Endothelial cell of umbilical vein (primary cell): Measurements from ENCODE around the gene S100A4. TPM values are rescaled to one million over a fixed set of nuclear protein-coding genes. Genes with fewer than 3 reads are reported as not detected.

Experiments used
- BruUV-seq: library from RNA; stranded (reverse); fragments of 400-500 nt; replicated peaks from 2 replicates; lab custom pipeline; 2021; lab: Mats Ljungman, UMichigan
- CTCF ChIA-PET: fragments of 300-600, 350-600 bp; sonication (Branson Sonifier 250); formaldehyde crosslinking; loops from one replicate; lab custom pipeline; 2021; ENCODE audit warnings: antibody characterized with exemption, inconsistent platforms; lab: Charles Lee
- POLR2A ChIA-PET: fragments of 300-600, 350-600 bp; sonication (Branson Sonifier 250); formaldehyde crosslinking; loops from one replicate; lab custom pipeline; 2021; ENCODE audit warnings: antibody characterized with exemption, inconsistent platforms; lab: Charles Lee
- DNase-seq: peaks from one replicate; pipeline ENCODE4 v3.0.0-alpha.2; 2011; ENCODE audit warnings: low read depth, low spot score
- FAIRE-seq: peaks from 2 replicates; lab custom pipeline; 2011; peaks lifted over from hg19 to GRCh38; lab: Jason Lieb, UNC
- H2AFZ ChIP-seq: 2 replicates; pipeline ENCODE4 v1.6.0; 2012; ENCODE audit warnings: low read depth, low read length, control low read depth, inconsistent platforms
- H3K27ac ChIP-seq: 2 replicates; pipeline ENCODE4 v1.5.1; 2011; ENCODE audit warnings: low read depth, mild to moderate bottlenecking, control low read depth, low read length, moderate library complexity; ENCODE audit not compliant: insufficient read depth
- H3K27me3 ChIP-seq, 2 experiments: 2 replicates each; pipeline versions ENCODE4 v1.6.0 to v1.6.1; 2011; ENCODE audit warnings: low read length in 2 of 2, mixed read lengths in 1 of 2; ENCODE audit not compliant: control insufficient read depth in 2 of 2, insufficient read depth in 2 of 2
- H3K36me3 ChIP-seq, 2 experiments: 2 replicates in 1 of 2; 3 replicates in 1 of 2; pipeline ENCODE4 v1.5.1; 2011; ENCODE audit warnings: low read length in 2 of 2, mild to moderate bottlenecking in 1 of 2, moderate library complexity in 1 of 2; ENCODE audit not compliant: control insufficient read depth in 2 of 2, insufficient read depth in 2 of 2; ENCODE audit errors: extremely low read depth in 1 of 2
- H3K4me1 ChIP-seq: 3 replicates; pipeline ENCODE4 v1.5.1; 2011; ENCODE audit warnings: mild to moderate bottlenecking, low read length; ENCODE audit not compliant: control insufficient read depth, insufficient read depth; ENCODE audit errors: extremely low read depth
- H3K4me2 ChIP-seq: 2 replicates; pipeline ENCODE4 v1.6.1; 2011; ENCODE audit warnings: low read length, control low read depth, mixed read lengths; ENCODE audit not compliant: insufficient read depth
- H3K4me3 ChIP-seq, 3 experiments: fragments of 200-600 bp in 1 of 3; sonication (generic), shearing (Covaris generic) in 1 of 3; replicated peaks in 1 of 3; 2 replicates each; pipeline ENCODE4 v1.5.1; 2011 to 2016; ENCODE audit warnings: control low read depth in 3 of 3, low read length in 3 of 3, mild to moderate bottlenecking in 2 of 3, inconsistent platforms in 1 of 3, low read depth in 1 of 3, moderate library complexity in 1 of 3; ENCODE audit not compliant: insufficient read depth in 1 of 3
- H3K79me2 ChIP-seq: 2 replicates; pipeline ENCODE4 v1.6.0; 2012; ENCODE audit warnings: low read length, inconsistent platforms; ENCODE audit not compliant: control insufficient read depth, insufficient read depth
- H3K9ac ChIP-seq: replicated peaks from 2 replicates; pipeline ENCODE3; 2011; ENCODE audit warnings: low read length, control low read depth; ENCODE audit not compliant: insufficient read depth; ENCODE audit errors: extremely low read depth
- H3K9me1 ChIP-seq: replicated peaks from 3 replicates; pipeline ENCODE4 v1.6.0; 2011; ENCODE audit warnings: mild to moderate bottlenecking, low read length; ENCODE audit not compliant: control insufficient read depth, insufficient read depth; ENCODE audit errors: extremely low read depth
- H3K9me3 ChIP-seq: replicated peaks from 2 replicates; pipeline ENCODE4 v1.5.1; 2012; ENCODE audit warnings: low read length, inconsistent platforms; ENCODE audit not compliant: control insufficient read depth, insufficient read depth
- H4K20me1 ChIP-seq: replicated peaks from 2 replicates; pipeline ENCODE3; 2011; ENCODE audit warnings: mild to moderate bottlenecking, low read length; ENCODE audit not compliant: control insufficient read depth, insufficient read depth; ENCODE audit errors: extremely low read depth
- EZH2 ChIP-seq: IDR thresholded peaks from 2 replicates; pipeline ENCODE4 v1.6.1; 2012; ENCODE audit warnings: borderline replicate concordance, low read depth, mild to moderate bottlenecking, moderate library complexity, low read length, inconsistent platforms; ENCODE audit not compliant: severe bottlenecking
- FOS ChIP-seq: IDR thresholded peaks from 2 replicates; pipeline ENCODE4 v1.6.1; 2011; ENCODE audit warnings: mild to moderate bottlenecking, low read length, moderate library complexity, borderline replicate concordance; ENCODE audit not compliant: insufficient read depth
- GATA2 ChIP-seq: IDR thresholded peaks from 2 replicates; pipeline ENCODE4 v1.7.0; 2011; ENCODE audit warnings: low read depth, mild to moderate bottlenecking, moderate library complexity, mixed read lengths, low read length; ENCODE audit not compliant: insufficient read length, insufficient read depth
- JUN ChIP-seq: IDR thresholded peaks from 2 replicates; pipeline ENCODE4 v1.6.1; 2011; ENCODE audit warnings: borderline replicate concordance, low read depth; ENCODE audit not compliant: insufficient read length, insufficient read depth
- MYC ChIP-seq: IDR thresholded peaks from one replicate; pipeline ENCODE4 v1.6.1; 2011; ENCODE audit warnings: mild to moderate bottlenecking, low read depth, low read length
- POLR2A ChIP-seq: IDR thresholded peaks from 2 replicates; pipeline ENCODE4 v1.6.1; 2012; ENCODE audit warnings: low read depth, mild to moderate bottlenecking, control low read depth, low read length
- POLR2AphosphoS5 ChIP-seq: IDR thresholded peaks from 2 replicates; pipeline ENCODE4 v1.6.1; 2012; ENCODE audit warnings: low read depth, mild to moderate bottlenecking, control low read depth, low read length, moderate library complexity; ENCODE audit not compliant: insufficient read depth
- dilution Hi-C: fragments of 300-500 bp; cut with MboI; formaldehyde crosslinking; loops from one replicate; pipeline ENCODE4 v1.15.0; 2019; ENCODE audit warnings: low sequenced_read_pairs; ENCODE audit not compliant: extremely low pct_ligation_motif_present
- intact Hi-C: fragments of 100-400 bp; cut with micrococcal nuclease; formaldehyde crosslinking; loops from one replicate; pipeline ENCODE4 v1.10.0; 2022
- polyA plus RNA-seq, 4 experiments: library from polyadenylated mRNA; depleted of rRNA in 3 of 4; stranded (reverse) in 3 of 4; unstranded in 1 of 4; fragments of >200 nt; gene quantifications; 2 replicates each; pipeline versions ENCODE4 v1.2.1 to v1.2.3, GENCODE V29; 2011 to 2012; ENCODE audit warnings: missing spikeins in 1 of 4
- total RNA-seq: library from RNA; stranded (reverse); gene quantifications from 2 replicates; pipeline ENCODE4 v1.2.3, GENCODE V29; 2021
- TF ChIP-seq, protein P1 (sequence below): IDR thresholded peaks from 2 replicates; pipeline ENCODE4 v1.6.1; 2011; ENCODE audit not compliant: insufficient read depth, insufficient read length
- TF ChIP-seq, protein P2 (sequence below), 2 donors: IDR thresholded peaks; 1 replicate in 1 of 2; 2 replicates in 1 of 2; pipeline ENCODE4 v1.5.1; 2011; ENCODE audit warnings: low read length in 2 of 2, mild to moderate bottlenecking in 2 of 2, moderate library complexity in 2 of 2, control low read depth in 1 of 2, inconsistent platforms in 1 of 2, low read depth in 1 of 2; ENCODE audit not compliant: insufficient read depth in 1 of 2; ENCODE audit errors: extremely low read depth in 1 of 2

The S100A4 gene
- total and polyA plus RNA-seq, 2 donors (not counting 3 experiments of a cell fraction or from before 2014, with no cell fraction given) = 1.1 TPM; not detected in 1

DNA sequence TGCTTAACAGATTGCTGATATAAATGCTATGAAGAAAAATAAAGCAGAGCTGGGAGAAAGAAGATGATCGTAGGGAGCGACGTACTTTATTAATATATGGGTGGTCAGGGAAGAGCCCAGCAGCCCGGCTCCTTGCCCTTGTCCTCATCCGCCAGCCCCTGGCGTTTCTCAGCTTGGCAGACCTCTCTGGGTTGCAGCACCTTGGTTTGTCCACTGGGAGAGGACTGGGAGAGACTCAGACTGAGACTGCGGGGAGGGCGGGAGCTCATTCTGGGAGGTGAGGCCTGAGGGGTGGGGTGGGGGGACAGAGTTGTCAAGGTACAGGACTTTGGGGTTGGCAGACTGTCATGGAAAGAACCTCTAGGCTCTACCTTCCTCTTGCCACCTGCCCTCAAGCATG is 6.7 kb upstream of the S100A4 start:
- Histone ChIP-seq H3K4me2 (no peak overlapping the region), H3K4me1 (peaks cover 20% of the 10 kb centered on the region), H3K27ac (no peak overlapping the region), H3K79me2 (no peaks in the 10 kb centered on the region), H3K36me3 (no peaks in the 10 kb centered on the region), H3K9me3 (no peaks in the 10 kb centered on the region), H3K4me3 (no peak overlapping the region), H3K9ac (no peak overlapping the region), H3K9me1 (no peaks in the 10 kb centered on the region), H3K27me3 (no peaks in the 10 kb centered on the region), H2AFZ (no peak overlapping the region), H4K20me1 (no peaks in the 10 kb centered on the region)
- intact Hi-C loops (no loop called here), dilution Hi-C loops (no loop called here)
- CTCF ChIA-PET = interaction anchor here (0.7 to 3.3 kb wide), 6 partner anchors 8 to 42 kb away, joined by 3 to 13 read pairs (median 4); partner anchors contain the start of gene S100A6
- TF ChIP-seq POLR2AphosphoS5 (no peak), JUN (no peak), POLR2A (no peak), MYC (no peak), GATA2 (no peak)
- no TSS peak for BruUV-seq
- no peak for FAIRE-seq
- no peak for DNase-seq
- POLR2A ChIA-PET = no interaction called here

DNA sequence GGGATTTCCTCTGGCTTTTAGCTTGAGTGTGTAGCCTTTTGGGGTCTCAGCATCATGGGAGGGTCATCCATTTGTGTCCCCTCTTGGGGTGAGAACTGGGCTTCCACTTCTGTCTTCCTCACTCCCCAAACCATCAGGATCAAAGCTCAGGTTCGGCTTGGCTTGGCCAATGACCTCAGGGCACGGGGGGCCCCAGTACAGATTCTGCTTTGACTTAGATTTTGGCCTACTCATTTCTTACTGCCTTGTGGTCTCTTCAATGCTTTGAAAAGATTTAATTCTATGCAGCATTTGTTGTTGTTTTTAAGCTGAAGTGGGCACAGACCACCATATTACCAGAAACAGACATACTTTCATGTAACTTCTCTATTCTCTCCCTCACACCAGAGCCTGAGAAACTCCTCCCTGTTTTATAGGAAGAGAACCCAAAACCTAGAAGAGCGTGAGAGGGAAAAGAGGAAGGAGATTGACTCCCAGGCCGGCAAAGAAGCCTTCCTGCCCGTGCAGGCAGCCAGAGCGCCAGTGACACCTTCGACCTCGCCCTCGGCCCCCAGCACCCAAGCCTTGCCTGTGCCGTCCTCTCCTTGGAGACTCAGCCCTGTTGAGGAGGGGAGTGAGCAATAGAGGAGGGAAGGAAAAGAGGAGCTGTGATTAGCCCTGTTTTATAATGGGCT is 5.4 kb upstream of the S100A4 start:
- no peaks in the 10 kb centered on the region for H3K36me3 ChIP-seq
- DNase-seq (no peak), FAIRE-seq (no peak)
- intact Hi-C loops (no loop called here), dilution Hi-C loops (no loop called here)
- TF ChIP-seq EZH2 = no peak
- no peak for TF ChIP-seq MYC
- TF ChIP-seq, protein P1, sequence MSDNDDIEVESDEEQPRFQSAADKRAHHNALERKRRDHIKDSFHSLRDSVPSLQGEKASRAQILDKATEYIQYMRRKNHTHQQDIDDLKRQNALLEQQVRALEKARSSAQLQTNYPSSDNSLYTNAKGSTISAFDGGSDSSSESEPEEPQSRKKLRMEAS = no peak
- TF ChIP-seq JUN = no peak
- no peak for TF ChIP-seq POLR2AphosphoS5
- TF ChIP-seq POLR2A = no peak
- no peak for TF ChIP-seq GATA2
- TF ChIP-seq FOS = no peak
- TF ChIP-seq, protein P2, sequence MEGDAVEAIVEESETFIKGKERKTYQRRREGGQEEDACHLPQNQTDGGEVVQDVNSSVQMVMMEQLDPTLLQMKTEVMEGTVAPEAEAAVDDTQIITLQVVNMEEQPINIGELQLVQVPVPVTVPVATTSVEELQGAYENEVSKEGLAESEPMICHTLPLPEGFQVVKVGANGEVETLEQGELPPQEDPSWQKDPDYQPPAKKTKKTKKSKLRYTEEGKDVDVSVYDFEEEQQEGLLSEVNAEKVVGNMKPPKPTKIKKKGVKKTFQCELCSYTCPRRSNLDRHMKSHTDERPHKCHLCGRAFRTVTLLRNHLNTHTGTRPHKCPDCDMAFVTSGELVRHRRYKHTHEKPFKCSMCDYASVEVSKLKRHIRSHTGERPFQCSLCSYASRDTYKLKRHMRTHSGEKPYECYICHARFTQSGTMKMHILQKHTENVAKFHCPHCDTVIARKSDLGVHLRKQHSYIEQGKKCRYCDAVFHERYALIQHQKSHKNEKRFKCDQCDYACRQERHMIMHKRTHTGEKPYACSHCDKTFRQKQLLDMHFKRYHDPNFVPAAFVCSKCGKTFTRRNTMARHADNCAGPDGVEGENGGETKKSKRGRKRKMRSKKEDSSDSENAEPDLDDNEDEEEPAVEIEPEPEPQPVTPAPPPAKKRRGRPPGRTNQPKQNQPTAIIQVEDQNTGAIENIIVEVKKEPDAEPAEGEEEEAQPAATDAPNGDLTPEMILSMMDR (IDR thresholded peaks at IDR 0.05; ENCODE audit: extremely low read depth in 1 of 2, insufficient read depth in 1 of 2, low read depth in 1 of 2, low read length in 2 of 2) = no peak
- H3K4me3 ChIP-seq = no peak overlapping the region
- CTCF ChIA-PET = interaction anchor here (0.7 to 3.3 kb wide), 8 partner anchors 10 to 76 kb away, joined by 3 to 13 read pairs (median 4); partner anchors contain the start of gene S100A13
- H3K4me1 ChIP-seq = peaks cover 20% of the 10 kb centered on the region
- BruUV-seq = no TSS peak
- no peaks in the 10 kb centered on the region for H3K9me1 ChIP-seq
- H4K20me1 ChIP-seq = no peaks in the 10 kb centered on the region
- POLR2A ChIA-PET = no interaction called here
- H3K27ac ChIP-seq = no peak overlapping the region
- no peak overlapping the region for H3K4me2 ChIP-seq
- no peak overlapping the region for H2AFZ ChIP-seq
- no peak overlapping the region for H3K9ac ChIP-seq
- H3K79me2 ChIP-seq = no peaks in the 10 kb centered on the region
- no peaks in the 10 kb centered on the region for H3K9me3 ChIP-seq
- H3K27me3 ChIP-seq = no peaks in the 10 kb centered on the region
